Lower lobe of right lung (tissue), 2 donors: ENCODE data around the gene CD28. TPM values are rescaled to one million over a fixed set of nuclear protein-coding genes. Genes with fewer than 3 reads are reported as not detected.
"Not testable (repeated sequence)": the region's sequence is repeated elsewhere in the genome, so short reads cannot be mapped to it uniquely, and the experiment has no call there.

Experiments
- ATAC-seq, 2 donors: fragments of 200-7000 bp; cut with Tn5 transposase; one replicate each; pipeline ENCODE4 v1.9.1; 2020 to 2022; ENCODE audit warnings: mild to moderate bottlenecking in 2 of 2, moderate library complexity in 2 of 2
- DNase-seq: peaks from one replicate; pipeline ENCODE4 v3.0.0-alpha.2; 2020
- H3K27ac ChIP-seq: fragments of 200-600 bp; one replicate; pipeline ENCODE4 v1.8.0; 2022
- H3K27me3 ChIP-seq: fragments of 200-600 bp; one replicate; pipeline ENCODE4 v1.8.0; 2022; ENCODE audit warnings: low read depth
- H3K36me3 ChIP-seq: fragments of 200-600 bp; one replicate; pipeline ENCODE4 v1.8.0; 2022; ENCODE audit warnings: mild to moderate bottlenecking
- H3K4me1 ChIP-seq: fragments of 200-600 bp; one replicate; pipeline ENCODE4 v1.8.0; 2022
- H3K4me3 ChIP-seq: fragments of 200-600 bp; one replicate; pipeline ENCODE4 v1.8.0; 2022; ENCODE audit warnings: mild to moderate bottlenecking
- H3K9me3 ChIP-seq: fragments of 200-600 bp; one replicate; pipeline ENCODE4 v1.8.0; 2022
- CTCF ChIP-seq: fragments of 200-600 bp; IDR thresholded peaks from one replicate; pipeline ENCODE4 v1.8.0; 2022; ENCODE audit warnings: antibody characterized with exemption, mild to moderate bottlenecking
- intact Hi-C: fragments of 100-400 bp; cut with DNase I; formaldehyde crosslinking; loops from one replicate; pipeline ENCODE4 v1.11.0; 2022
- total RNA-seq: library from RNA; stranded (reverse); fragmentation: NEBNext Ultra II Directional; extraction: Animal tissue kit (Norgen Biotek cat#: 25700); gene quantifications from one replicate; pipeline ENCODE4 v1.2.1, GENCODE V29; 2021
- donor health status: DM: no; HTN: yes; CAD: no; lungs with severe emphysema.

Gene CD28
- total RNA-seq, 1 donor from 2014 or later, result 2.2 TPM

DNA sequence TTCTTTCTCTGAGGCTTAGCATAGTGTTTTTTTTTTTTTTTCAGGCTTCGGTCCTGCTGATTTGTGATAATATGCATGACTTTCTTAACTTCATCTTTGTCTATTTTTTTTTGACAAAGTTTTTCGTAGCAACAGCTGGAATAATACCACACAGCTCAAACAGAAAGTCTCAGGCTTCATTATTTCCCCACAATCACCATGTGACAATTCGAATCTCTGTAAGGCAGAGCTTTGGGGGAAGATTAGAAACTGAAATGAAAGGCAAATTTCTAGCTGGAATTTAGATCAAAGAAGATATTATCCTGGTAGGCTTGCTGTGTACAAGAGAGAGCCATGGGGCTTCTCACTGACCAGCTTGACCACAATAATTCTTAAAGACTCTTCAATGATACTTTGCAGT is 12.2 kb upstream of the CD28 start:
- ATAC-seq (no peak), DNase-seq (no peak)
- no peak overlapping the region for H3K4me3 ChIP-seq
- intact Hi-C loops, result no loop called here
- H3K4me1 ChIP-seq, result peaks cover 41% of the 10 kb centered on the region
- no peaks in the 10 kb centered on the region for H3K36me3 ChIP-seq
- no peak overlapping the region for H3K27ac ChIP-seq
- no peaks in the 10 kb centered on the region for H3K27me3 ChIP-seq
- no peaks in the 10 kb centered on the region for H3K9me3 ChIP-seq
- TF ChIP-seq CTCF, result no peak

GRCh38 chr2:203697190-203697589 is 9.2 kb upstream of the CD28 start:
- DNase-seq, result no peak
- no peaks in the 10 kb centered on the region for H3K27me3 ChIP-seq
- no peak for ATAC-seq
- no peaks in the 10 kb centered on the region for H3K9me3 ChIP-seq
- no peak overlapping the region for H3K27ac ChIP-seq
- H3K4me3 ChIP-seq, result no peak overlapping the region
- TF ChIP-seq CTCF, result no peak
- intact Hi-C loops, result no loop called here
- H3K4me1 ChIP-seq, result peaks cover 11% of the 10 kb centered on the region
- no peaks in the 10 kb centered on the region for H3K36me3 ChIP-seq

DNA sequence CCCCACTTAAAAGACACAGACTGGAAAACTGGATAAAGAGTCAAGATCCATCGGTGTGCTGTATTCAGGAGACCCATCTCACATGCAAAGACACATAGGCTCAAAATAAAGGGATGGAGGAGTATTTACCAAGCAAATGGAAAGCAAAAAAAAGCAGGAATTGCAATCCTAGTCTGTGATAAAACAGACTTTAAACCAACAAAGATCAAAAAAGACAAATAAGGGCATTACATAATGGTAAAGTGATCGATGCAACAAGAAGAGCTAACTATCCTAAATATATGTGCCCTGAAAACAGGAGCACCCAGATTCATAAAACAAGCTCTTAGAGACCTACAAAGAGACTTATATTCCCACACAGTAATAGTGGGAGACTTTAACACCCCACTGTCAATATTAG is 8.7 kb upstream of the CD28 start:
- H3K27me3 ChIP-seq, DNase-seq, ATAC-seq, H3K36me3 ChIP-seq, H3K9me3 ChIP-seq, intact Hi-C loops, H3K27ac ChIP-seq, H3K4me3 ChIP-seq, H3K4me1 ChIP-seq: not testable (repeated sequence)

DNA sequence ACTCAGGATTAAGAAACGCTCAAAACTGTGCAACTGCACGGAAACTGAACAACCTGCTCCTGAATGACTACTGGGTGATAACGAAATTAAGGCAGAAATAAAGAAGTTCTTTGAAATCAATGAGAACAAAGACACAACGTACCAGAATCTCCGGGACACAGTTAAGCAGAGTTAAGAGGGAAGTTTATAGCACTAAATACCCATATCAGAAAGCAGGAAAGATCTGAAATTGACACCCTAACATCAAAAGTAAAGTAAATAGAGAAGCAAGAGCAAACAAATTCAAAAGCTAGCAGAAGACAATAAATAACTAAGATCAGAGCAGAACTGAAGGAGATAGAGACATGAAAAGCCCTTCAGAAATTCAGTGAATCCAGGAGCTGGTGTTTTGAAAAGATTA is 8.0 kb upstream of the CD28 start:
- intact Hi-C loops, DNase-seq, H3K4me3 ChIP-seq, H3K9me3 ChIP-seq, H3K36me3 ChIP-seq, H3K27ac ChIP-seq, H3K27me3 ChIP-seq, H3K4me1 ChIP-seq, ATAC-seq: not testable (repeated sequence)

DNA sequence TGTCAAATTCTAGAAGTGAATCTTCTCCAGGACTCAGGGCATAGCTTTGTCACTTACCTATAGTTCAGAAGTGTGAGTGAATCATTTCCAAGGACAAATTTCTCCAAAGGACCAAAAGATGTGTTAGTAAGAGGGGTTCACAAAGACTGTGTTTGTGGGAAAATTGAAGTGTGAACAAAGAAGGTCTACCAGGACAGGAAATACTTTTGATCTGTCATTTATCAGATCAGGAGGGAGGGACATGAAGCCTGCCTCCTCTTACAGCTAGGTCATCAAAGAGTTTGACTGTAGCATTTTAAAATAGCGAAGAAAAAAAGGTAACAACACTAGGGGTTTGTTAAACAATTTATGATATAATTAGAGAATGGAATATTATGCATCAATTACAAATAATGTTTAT is 2.0 kb upstream of the CD28 start:
- no peak for TF ChIP-seq CTCF
- no peak overlapping the region for H3K4me3 ChIP-seq
- no peak for ATAC-seq

GRCh38 chr2:203705178-203705577 is 1.3 kb upstream of the CD28 start:
- no peak for TF ChIP-seq CTCF

More for the DNA sequence above, 2.0 kb upstream of the CD28 start:
- Histone ChIP-seq H3K27me3 (no peaks in the 10 kb centered on the region), H3K9me3 (no peaks in the 10 kb centered on the region), H3K4me1 (no peaks in the 10 kb centered on the region), H3K27ac (no peak overlapping the region), H3K36me3 (no peaks in the 10 kb centered on the region)
- intact Hi-C loops, result no loop called here
- no peak for DNase-seq

GRCh38 chr2:203707530-203707929 is 1.1 kb downstream of the CD28 start:
- intact Hi-C loops, result no loop called here
- Histone ChIP-seq H3K27me3 (no peaks in the 10 kb centered on the region), H3K36me3 (no peaks in the 10 kb centered on the region), H3K27ac (peak overlapping the region; percentile 1), H3K4me1 (no peaks in the 10 kb centered on the region), H3K9me3 (no peaks in the 10 kb centered on the region), H3K4me3 (peak overlapping the region; percentile 22)
- no peak for DNase-seq
- ATAC-seq, result no peak
- TF ChIP-seq CTCF, result no peak

More at GRCh38 chr2:203705178-203705577, 1.3 kb upstream of the CD28 start:
- Histone ChIP-seq H3K36me3 (no peaks in the 10 kb centered on the region), H3K27ac (no peak overlapping the region), H3K27me3 (no peaks in the 10 kb centered on the region), H3K4me1 (no peaks in the 10 kb centered on the region), H3K4me3 (no peak overlapping the region), H3K9me3 (no peaks in the 10 kb centered on the region)
- intact Hi-C loops, result no loop called here
- DNase-seq (no peak), ATAC-seq (no peak)
